Measurements from ENCODE around the gene WDR33. TPM values are rescaled to one million over a fixed set of nuclear protein-coding genes. Genes with fewer than 3 reads are reported as not detected.

Gene WDR33
- total and polyA plus RNA-seq, 9 of the 15 experiments (the other 6 are each of a cell fraction or from before 2014, with no cell fraction given) = 24.2 to 57.4 (median 38.4) TPM

- 4% methylated on average over 20 of the region's 25 CpGs for WGBS (ENCODE audit: insufficient coverage, low coverage, missing lambda C conversion rate)
These were observed 129.6 kb downstream of the WDR33 start for GRCh38 chr2:127681288-127681804.

More at GRCh38 chr2:127681288-127681804, 129.6 kb downstream of the WDR33 start:
- in situ Hi-C loops (cut with MboI) (no loop called here), intact Hi-C loops (cut with micrococcal nuclease) (no loop called here)
- CTCF ChIA-PET (ENCODE audit: low intra/inter-chr PET ratio) = no interaction called here
- Histone ChIP-seq H3K4me3 (no peak overlapping the region), H3K36me3 (ENCODE audit: control insufficient read depth, insufficient read depth, low read length) (no peaks in the 10 kb centered on the region), H3K9me3 (replicated peaks; ENCODE audit: control insufficient read depth, insufficient read depth, low read depth, low read length) (no peaks in the 10 kb centered on the region), H3K27me3 (ENCODE audit: control insufficient read depth in 2 of 2, insufficient read depth in 2 of 2, low read length in 2 of 2) (peaks cover 38 to 67% of the 10 kb centered on the region in 2 experiments), H4K20me1 (replicated peaks; ENCODE audit: control insufficient read depth, insufficient read depth, low read length) (peaks cover 6% of the 10 kb centered on the region; the same call in 1 of the 2 replicates), H3K27ac (ENCODE audit: extremely low read depth, low read depth, low read length) (no peak overlapping the region), H3K4me2 (ENCODE audit: insufficient read depth, low read length) (no peak overlapping the region), H2AFZ (ENCODE audit: low read depth, low read length) (no peak overlapping the region), H3K9ac (ENCODE audit: insufficient read depth in 1 of 2, low read depth in 2 of 2, low read length in 2 of 2) (peak overlapping the region in 1 of 2 experiments; percentile 26; a peak in 1 of 4 replicates), H3K79me2 (ENCODE audit: control insufficient read depth, insufficient read depth, low read length) (no peaks in the 10 kb centered on the region), H3K9me1 (ENCODE audit: control insufficient read depth, insufficient read depth, low read length) (no peaks in the 10 kb centered on the region), H3K4me1 (replicated peaks in 1 of 2; ENCODE audit: control insufficient read depth in 2 of 2, insufficient read depth in 2 of 2, low read length in 2 of 2) (peaks cover 0 to 11% of the 10 kb centered on the region in 2 experiments; a peak in 3 of 5 replicates)
- no peak for TF ChIP-seq YBX1 (IDR thresholded peaks at IDR 0.05)
- TF ChIP-seq ATF1 (CRISPR knock-in tag; IDR thresholded peaks at IDR 0.05) = no peak
- TF ChIP-seq ATF1 (tag; IDR thresholded peaks at IDR 0.05) = no peak
- TF ChIP-seq PRPF4 (IDR thresholded peaks at IDR 0.05; ENCODE audit: insufficient read depth, low read depth, low read length, poor library complexity, severe bottlenecking) = no peak
- TF ChIP-seq GATA2 (CRISPR knock-in tag; IDR thresholded peaks at IDR 0.05) = no peak
- TF ChIP-seq SNAPC5 (CRISPR knock-in tag; IDR thresholded peaks at IDR 0.05) = no peak
- no peak for TF ChIP-seq CREB3 (tag; conservative IDR thresholded peaks at IDR 0.05; ENCODE audit: low read depth)
- no peak for TF ChIP-seq ZNF277 (CRISPR knock-in tag; IDR thresholded peaks at IDR 0.05; ENCODE audit: borderline replicate concordance)
- TF ChIP-seq THRB (CRISPR knock-in tag; conservative IDR thresholded peaks at IDR 0.05) = no peak
- TF ChIP-seq GATAD2B (IDR thresholded peaks at IDR 0.05; ENCODE audit: borderline replicate concordance) = no peak
- TF ChIP-seq DACH1 (IDR thresholded peaks at IDR 0.05; ENCODE audit: partially characterized antibody) = no peak
- no peak for TF ChIP-seq BCOR (IDR thresholded peaks at IDR 0.05)
- no peak for TF ChIP-seq KHSRP (IDR thresholded peaks at IDR 0.05)
- no peak for TF ChIP-seq TCF7L2 (IDR thresholded peaks at IDR 0.05; ENCODE audit: low read depth, low read length)
- TF ChIP-seq ZBTB12 (CRISPR knock-in tag; IDR thresholded peaks at IDR 0.05) = no peak
- no peak for TF ChIP-seq ZNF76 (CRISPR knock-in tag; IDR thresholded peaks at IDR 0.05; ENCODE audit: borderline replicate concordance)
- no peak for TF ChIP-seq GABPA (tag; conservative IDR thresholded peaks at IDR 0.05; ENCODE audit: low read depth)
- TF ChIP-seq TFAM (CRISPR knock-in tag; conservative IDR thresholded peaks at IDR 0.05) = no peak
- no peak for TF ChIP-seq ZNF165 (CRISPR knock-in tag; IDR thresholded peaks at IDR 0.05; ENCODE audit: borderline replicate concordance)
- no peak for TF ChIP-seq HDGF (IDR thresholded peaks at IDR 0.05)
- ATAC-seq (no peak; the same call in 2 of the 3 replicates), FAIRE-seq (no peak), DNase-seq (ENCODE audit: extremely low read depth in 1 of 4, low spot score in 3 of 4) (no peak)
- no TSS peak for BruUV-seq (replicated peaks)
- POLR2A ChIA-PET = interaction anchor here (1.0 kb wide), 1 partner anchor 39 kb away, joined by 3 read pairs; no protein-coding TSS in a partner anchor
